Stomach smooth muscle (tissue), 2 donors: Measurements from ENCODE around the gene PDXDC1.
A peak's percentile ranks its signal among the peaks of the same experiment; 100 is the strongest.
"Not testable (repeated sequence)": the region's sequence is repeated elsewhere in the genome, so short reads cannot be mapped to it uniquely, and the experiment has no call there.

Experiments used
- H3K27ac ChIP-seq: one replicate; pipeline ENCODE4 v1.7.0; 2013; ENCODE audit warnings: mild to moderate bottlenecking, low read length, inconsistent platforms
- H3K27me3 ChIP-seq, 2 donors: one replicate each; pipeline ENCODE4 v1.7.0; 2013; ENCODE audit warnings: low read length in 2 of 2; ENCODE audit not compliant: insufficient read depth in 2 of 2, control insufficient read depth in 1 of 2
- H3K36me3 ChIP-seq, 2 donors: one replicate each; pipeline ENCODE4 v1.7.0; 2013; ENCODE audit warnings: low read length in 2 of 2; ENCODE audit not compliant: control insufficient read depth in 2 of 2, insufficient read depth in 2 of 2
- H3K4me1 ChIP-seq: one replicate; pipeline ENCODE4 v1.7.0; 2013; ENCODE audit warnings: low read length; ENCODE audit not compliant: control insufficient read depth, insufficient read depth
- H3K4me3 ChIP-seq, 2 donors: one replicate each; pipeline ENCODE4 v1.7.0; 2013; ENCODE audit warnings: low read length in 2 of 2
- H3K9ac ChIP-seq, 2 donors: one replicate each; pipeline ENCODE4 v1.7.0; 2013; ENCODE audit warnings: low read length in 2 of 2, mild to moderate bottlenecking in 1 of 2
- H3K9me3 ChIP-seq, 2 donors: one replicate each; pipeline ENCODE4 v1.7.0; 2013; ENCODE audit warnings: low read length in 2 of 2; ENCODE audit not compliant: control insufficient read depth in 2 of 2
- donor health status: healthy.
- donor health status: Pancreatic carcinoma.

The PDXDC1 gene

DNA sequence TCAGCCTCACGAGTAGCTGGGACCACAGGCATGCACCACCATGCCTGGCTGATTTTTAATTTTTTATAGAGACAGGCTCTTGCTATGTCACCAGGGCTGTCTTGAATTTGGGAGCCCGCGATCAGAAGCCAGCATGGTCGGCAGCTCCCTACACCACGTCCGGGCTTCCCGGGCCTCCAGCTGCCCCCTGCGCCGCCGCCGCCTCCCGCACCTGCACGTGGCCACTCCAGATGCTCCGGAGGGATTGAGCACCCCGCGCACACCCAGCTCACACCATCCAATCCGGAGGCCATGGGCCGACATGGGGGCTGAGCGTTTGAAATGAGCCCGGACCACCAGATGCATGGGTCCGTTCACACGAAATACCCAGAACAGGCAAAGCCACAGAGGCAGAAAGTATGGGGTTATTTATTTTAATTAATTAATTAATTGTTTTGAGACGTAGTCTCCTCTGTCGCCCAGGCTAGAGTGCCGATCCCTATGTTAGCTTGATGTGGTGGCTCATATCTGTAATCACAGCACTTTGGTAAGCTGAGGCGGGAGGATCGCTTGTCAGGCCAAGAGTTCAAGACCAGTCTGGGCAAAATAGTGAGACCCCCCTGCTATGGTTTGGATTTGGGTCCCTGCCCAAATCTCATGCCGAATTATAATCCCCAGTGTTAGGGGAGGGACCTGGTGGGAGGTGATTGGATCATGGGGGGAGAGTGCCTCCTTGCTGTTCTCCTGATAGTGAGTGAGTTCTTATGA is 17.1 kb upstream of the PDXDC1 start:
- Histone ChIP-seq H3K4me1 (peaks cover 3% of the 10 kb centered on the region), H3K36me3 (no peaks in the 10 kb centered on the region), H3K27ac (no peak overlapping the region), H3K9ac (no peak overlapping the region), H3K27me3 (no peaks in the 10 kb centered on the region), H3K4me3 (no peak overlapping the region), H3K9me3 (no peaks in the 10 kb centered on the region)

DNA sequence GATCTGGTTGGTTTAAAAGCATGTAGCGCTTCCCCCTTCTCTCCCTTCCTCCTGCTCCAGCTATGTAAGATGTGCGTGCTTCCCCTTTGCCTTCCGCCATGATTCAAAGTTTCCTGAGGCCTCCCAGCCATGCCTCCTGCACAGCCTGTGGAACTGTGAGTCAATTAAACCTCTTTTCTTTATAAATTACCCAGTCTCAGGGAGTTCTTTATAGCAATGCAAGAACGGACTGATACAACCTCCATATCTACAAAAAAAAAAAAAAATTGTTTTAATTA is 16.6 kb upstream of the PDXDC1 start:
- no peaks in the 10 kb centered on the region for H3K36me3 ChIP-seq
- H3K27me3 ChIP-seq, result no peaks in the 10 kb centered on the region
- no peak overlapping the region for H3K4me3 ChIP-seq
- no peak overlapping the region for H3K27ac ChIP-seq
- no peaks in the 10 kb centered on the region for H3K9me3 ChIP-seq
- peaks cover 3% of the 10 kb centered on the region for H3K4me1 ChIP-seq
- no peak overlapping the region for H3K9ac ChIP-seq

- H3K9ac ChIP-seq, result no peak overlapping the region
- no peaks in the 10 kb centered on the region for H3K27me3 ChIP-seq
- no peaks in the 10 kb centered on the region for H3K9me3 ChIP-seq
- H3K4me3 ChIP-seq, result no peak overlapping the region
- no peak overlapping the region for H3K27ac ChIP-seq
- H3K36me3 ChIP-seq, result peaks cover 0 to 2% of the 10 kb centered on the region in 2 donors
- H3K4me1 ChIP-seq, result peaks cover 3% of the 10 kb centered on the region
These were observed 15.9 kb upstream of the PDXDC1 start for GRCh38 chr16:14958970-14959369.

- Histone ChIP-seq H3K9ac (no peak overlapping the region), H3K36me3 (peaks cover 0 to 2% of the 10 kb centered on the region in 2 donors), H3K4me3 (no peak overlapping the region), H3K9me3 (no peaks in the 10 kb centered on the region), H3K27me3 (no peaks in the 10 kb centered on the region), H3K27ac (no peak overlapping the region), H3K4me1 (peaks cover 3% of the 10 kb centered on the region)
These were observed 13.2 kb upstream of the PDXDC1 start for GRCh38 chr16:14961405-14962186.

DNA sequence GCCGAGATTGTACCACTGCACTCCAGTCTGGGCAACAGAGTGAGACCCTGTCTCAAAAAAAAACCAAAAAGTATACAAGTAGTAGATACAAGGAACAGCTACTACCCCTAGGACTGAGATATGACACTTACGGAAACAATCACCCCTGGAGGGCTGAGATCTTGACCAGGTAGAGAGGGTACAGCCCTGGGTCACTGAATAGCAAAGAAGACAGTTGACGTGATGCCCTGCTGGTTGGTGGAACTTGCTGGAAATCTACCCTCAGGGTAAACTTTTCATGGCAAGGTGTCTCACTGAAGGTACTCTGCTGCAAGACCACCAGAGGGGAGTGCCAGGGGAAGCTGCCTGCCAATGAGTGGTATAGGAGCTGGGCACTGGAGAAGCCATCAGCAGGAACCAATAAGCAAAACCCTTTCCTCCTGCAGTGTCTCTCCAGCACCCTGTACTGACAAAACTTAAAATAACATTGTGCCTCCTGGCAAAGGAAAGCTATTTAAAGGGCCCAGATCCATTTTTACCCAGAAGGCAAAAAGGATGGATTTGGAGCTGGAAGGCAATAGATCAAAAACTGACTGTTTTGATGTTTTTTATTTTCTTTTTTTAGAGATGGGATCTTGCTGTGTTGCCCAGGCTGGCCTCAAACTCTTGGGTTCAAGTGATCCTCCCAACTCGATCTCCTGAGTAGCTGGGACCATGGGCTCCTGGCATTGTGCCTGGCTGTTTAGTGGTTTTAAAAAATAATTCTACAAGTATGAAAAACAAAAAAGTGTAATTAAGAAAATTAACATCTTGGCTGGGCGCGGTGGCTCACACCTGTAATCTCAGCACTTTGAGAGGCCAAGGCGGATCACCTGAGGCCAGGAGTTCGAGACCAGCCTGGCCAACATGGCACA is 11.3 kb upstream of the PDXDC1 start:
- Histone ChIP-seq H3K4me1 (no peaks in the 10 kb centered on the region), H3K36me3 (peaks cover 0 to 2% of the 10 kb centered on the region in 2 donors), H3K9me3 (no peaks in the 10 kb centered on the region), H3K4me3 (no peak overlapping the region), H3K27ac (no peak overlapping the region), H3K27me3 (no peaks in the 10 kb centered on the region), H3K9ac (no peak overlapping the region)

DNA sequence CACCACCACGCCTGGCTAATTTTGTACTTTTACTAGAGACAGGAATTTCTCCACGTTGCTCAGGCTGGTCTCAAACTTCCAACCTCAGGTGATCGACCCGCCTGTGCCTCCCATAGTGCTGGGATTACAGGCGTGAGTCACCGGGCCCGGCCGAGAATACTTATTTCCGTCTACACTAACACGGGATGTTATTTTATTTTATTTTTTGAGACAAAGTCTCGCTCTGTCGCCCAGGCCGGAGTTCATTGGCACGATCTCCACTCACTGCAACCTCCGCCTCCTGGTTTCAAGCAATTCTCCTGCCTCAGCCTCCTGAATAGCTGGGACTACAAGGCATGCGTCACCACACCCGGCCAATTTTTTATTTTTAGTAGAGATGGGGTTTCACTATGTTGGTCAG is 9.5 kb upstream of the PDXDC1 start:
- Histone ChIP-seq H3K27ac (no peak overlapping the region), H3K9me3 (no peaks in the 10 kb centered on the region), H3K27me3 (no peaks in the 10 kb centered on the region), H3K4me1 (no peaks in the 10 kb centered on the region), H3K9ac (no peak overlapping the region), H3K4me3 (no peak overlapping the region), H3K36me3 (peaks cover 0 to 2% of the 10 kb centered on the region in 2 donors)

DNA sequence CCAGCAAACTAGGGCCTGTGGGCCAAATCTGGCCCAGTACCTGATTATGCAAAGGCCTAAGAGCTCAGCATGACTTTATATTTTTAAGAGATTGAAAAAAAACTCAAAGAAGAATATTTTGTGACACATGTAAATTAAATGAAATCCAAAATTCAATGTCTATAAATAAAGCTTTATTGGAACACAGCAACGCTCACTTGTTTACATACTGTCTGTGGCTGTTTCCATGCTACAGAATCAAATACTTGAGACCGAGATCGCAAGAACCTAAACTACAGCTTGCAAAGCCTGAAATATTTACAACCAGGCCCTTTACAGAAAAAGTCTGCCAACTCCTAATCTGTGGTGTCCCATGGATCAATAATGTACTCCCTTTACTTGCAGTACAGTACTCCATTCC is 5.0 kb upstream of the PDXDC1 start:
- not testable (repeated sequence) for H3K4me1 ChIP-seq, H3K27ac ChIP-seq, H3K27me3 ChIP-seq, H3K9me3 ChIP-seq, H3K4me3 ChIP-seq, H3K9ac ChIP-seq, H3K36me3 ChIP-seq

- H3K4me3 ChIP-seq, H3K4me1 ChIP-seq, H3K9ac ChIP-seq, H3K9me3 ChIP-seq, H3K27me3 ChIP-seq, H3K27ac ChIP-seq, H3K36me3 ChIP-seq: not testable (repeated sequence)
These were observed 3.1 kb upstream of the PDXDC1 start for GRCh38 chr16:14971621-14972228.

DNA sequence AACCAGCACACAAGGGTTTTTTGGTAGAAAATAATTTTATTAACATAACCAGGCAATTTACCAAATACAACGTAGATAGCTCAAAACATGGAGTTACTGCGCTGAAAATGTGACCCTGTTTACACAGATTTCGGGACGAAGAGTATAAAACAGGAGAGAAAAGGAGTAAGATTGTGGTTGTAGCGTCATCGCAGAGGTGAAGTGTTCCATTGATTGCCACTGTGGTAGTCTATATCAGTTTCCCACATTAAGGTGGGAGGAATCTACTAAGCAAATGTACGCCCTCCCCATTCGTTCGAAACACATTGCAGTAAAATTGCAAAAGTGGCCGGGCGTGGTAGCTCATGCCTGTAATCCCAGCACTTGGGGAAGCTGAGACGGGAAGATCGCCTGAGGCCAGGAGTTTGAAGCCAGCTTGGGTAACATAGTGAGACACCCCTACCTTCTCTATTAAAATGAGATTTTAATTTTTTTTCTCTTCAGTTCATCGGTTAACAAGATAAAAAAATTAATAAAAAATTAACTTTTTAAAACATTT is 972 bp upstream of the PDXDC1 start:
- not testable (repeated sequence) for H3K4me3 ChIP-seq, H3K9me3 ChIP-seq, H3K27me3 ChIP-seq, H3K27ac ChIP-seq, H3K4me1 ChIP-seq, H3K36me3 ChIP-seq
- H3K9ac ChIP-seq, result peak overlapping the region in 1 of 2 donors; percentile 76

GRCh38 chr16:14974331-14974655 is 533 bp upstream of the PDXDC1 start:
- H3K27me3 ChIP-seq, H3K36me3 ChIP-seq, H3K4me1 ChIP-seq, H3K9me3 ChIP-seq: not testable (repeated sequence)
- peak overlapping the region; percentile 81 for H3K27ac ChIP-seq
- H3K4me3 ChIP-seq, result peak overlapping the region; percentile 75 to 91
- peak overlapping the region; percentile 62 to 76 for H3K9ac ChIP-seq
